Measurements from ENCODE around the gene KCNE5.
"Not testable (repeated sequence)": the region's sequence is repeated elsewhere in the genome, so short reads cannot be mapped to it uniquely, and the experiment has no call there.

The KCNE5 gene

GRCh38 chrX:109601486-109601885 is 23.5 kb downstream of the KCNE5 start:
- DNase-seq (ENCODE audit: low read depth): no peak
- TF ChIP-seq, protein P1, sequence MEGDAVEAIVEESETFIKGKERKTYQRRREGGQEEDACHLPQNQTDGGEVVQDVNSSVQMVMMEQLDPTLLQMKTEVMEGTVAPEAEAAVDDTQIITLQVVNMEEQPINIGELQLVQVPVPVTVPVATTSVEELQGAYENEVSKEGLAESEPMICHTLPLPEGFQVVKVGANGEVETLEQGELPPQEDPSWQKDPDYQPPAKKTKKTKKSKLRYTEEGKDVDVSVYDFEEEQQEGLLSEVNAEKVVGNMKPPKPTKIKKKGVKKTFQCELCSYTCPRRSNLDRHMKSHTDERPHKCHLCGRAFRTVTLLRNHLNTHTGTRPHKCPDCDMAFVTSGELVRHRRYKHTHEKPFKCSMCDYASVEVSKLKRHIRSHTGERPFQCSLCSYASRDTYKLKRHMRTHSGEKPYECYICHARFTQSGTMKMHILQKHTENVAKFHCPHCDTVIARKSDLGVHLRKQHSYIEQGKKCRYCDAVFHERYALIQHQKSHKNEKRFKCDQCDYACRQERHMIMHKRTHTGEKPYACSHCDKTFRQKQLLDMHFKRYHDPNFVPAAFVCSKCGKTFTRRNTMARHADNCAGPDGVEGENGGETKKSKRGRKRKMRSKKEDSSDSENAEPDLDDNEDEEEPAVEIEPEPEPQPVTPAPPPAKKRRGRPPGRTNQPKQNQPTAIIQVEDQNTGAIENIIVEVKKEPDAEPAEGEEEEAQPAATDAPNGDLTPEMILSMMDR (conservative IDR thresholded peaks at IDR 0.05; ENCODE audit: low read depth, low read length): no peak
- H3K4me3 ChIP-seq (ENCODE audit: low read length): no peak overlapping the region

- TF ChIP-seq, protein P1 (conservative IDR thresholded peaks at IDR 0.05; ENCODE audit: low read depth, low read length): no peak
- peak overlapping the region; percentile 10 for H3K4me3 ChIP-seq (ENCODE audit: low read length)
- DNase-seq (ENCODE audit: low read depth): no peak
Observed at GRCh38 chrX:109600237-109600651, 24.7 kb downstream of the KCNE5 start.

DNA sequence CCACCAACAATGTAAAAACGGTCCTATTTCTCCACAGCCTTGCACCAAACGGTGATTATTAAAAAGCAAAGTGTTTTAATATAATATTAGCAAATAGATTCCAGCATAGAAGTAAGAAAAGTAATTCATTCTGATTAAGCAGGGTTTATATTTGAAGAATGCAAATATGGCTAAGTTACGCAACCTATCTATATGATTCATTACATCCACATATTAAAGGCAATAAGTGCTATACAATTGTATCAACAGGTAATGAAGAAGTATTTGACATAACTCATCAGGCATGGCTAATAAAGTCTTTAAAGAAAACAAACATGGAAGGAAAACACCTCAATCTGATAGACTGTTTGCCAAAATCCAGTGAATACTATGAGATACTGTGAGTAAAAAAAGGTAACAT is 29.0 kb downstream of the KCNE5 start:
- TF ChIP-seq, protein P1 (conservative IDR thresholded peaks at IDR 0.05; ENCODE audit: low read depth, low read length): no peak
- H3K4me3 ChIP-seq (ENCODE audit: low read length): no peak overlapping the region
- DNase-seq (ENCODE audit: low read depth): no peak

GRCh38 chrX:109590176-109590575 is 34.8 kb downstream of the KCNE5 start:
- no peak for DNase-seq (ENCODE audit: low read depth)
- no peak overlapping the region for H3K4me3 ChIP-seq (ENCODE audit: low read length)
- TF ChIP-seq, protein P1 (conservative IDR thresholded peaks at IDR 0.05; ENCODE audit: low read depth, low read length): no peak

DNA sequence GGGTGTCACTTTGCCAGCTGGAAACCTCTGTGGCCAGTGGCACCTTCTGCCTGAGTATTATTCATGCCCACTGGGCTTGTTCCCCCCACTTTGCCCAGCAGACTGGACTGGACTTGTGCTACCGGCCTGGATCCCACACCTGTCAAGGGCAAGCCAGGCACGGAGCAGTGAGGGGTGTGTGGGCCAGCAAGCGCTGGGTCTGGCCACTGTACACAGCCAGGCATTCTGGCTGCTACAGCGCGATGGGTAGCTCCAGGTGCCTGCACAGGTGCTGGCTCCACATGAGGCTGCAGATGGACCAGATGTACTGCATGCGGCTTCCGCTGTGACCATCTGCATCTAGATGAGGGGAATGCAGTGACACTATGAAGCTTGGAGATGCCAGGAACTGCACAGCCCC is 39.5 kb downstream of the KCNE5 start:
- DNase-seq (ENCODE audit: low read depth): no peak
- H3K4me3 ChIP-seq (ENCODE audit: low read length): no peak overlapping the region
- TF ChIP-seq, protein P1 (conservative IDR thresholded peaks at IDR 0.05; ENCODE audit: low read depth, low read length): no peak

DNA sequence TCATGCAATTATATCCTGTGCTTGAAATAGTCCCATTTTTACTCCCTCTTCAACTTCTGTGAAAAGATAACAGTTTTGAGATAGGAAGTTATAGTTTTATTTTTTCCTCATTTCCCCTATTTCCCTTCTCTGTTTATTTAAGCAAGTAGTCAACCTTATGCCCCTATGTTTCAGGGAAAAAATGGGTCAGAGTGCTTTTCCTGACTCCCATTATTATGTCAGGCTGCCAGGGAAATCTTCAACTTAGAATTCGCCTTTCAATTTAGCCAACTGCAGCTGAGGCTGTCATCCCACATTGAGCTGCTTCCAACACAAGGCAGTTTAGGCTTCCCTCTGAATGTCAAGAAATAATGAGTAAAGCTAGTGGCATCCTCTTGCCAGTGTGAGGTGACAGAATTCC is 46.1 kb downstream of the KCNE5 start:
- no peak overlapping the region for H3K4me3 ChIP-seq (ENCODE audit: low read length)

GRCh38 chrX:109577055-109577454 is 47.9 kb downstream of the KCNE5 start:
- TF ChIP-seq, protein P1 (conservative IDR thresholded peaks at IDR 0.05; ENCODE audit: low read depth, low read length): no peak
- DNase-seq (ENCODE audit: low read depth): no peak
- H3K4me3 ChIP-seq (ENCODE audit: low read length): no peak overlapping the region

More for the DNA sequence above, 46.1 kb downstream of the KCNE5 start:
- no peak for DNase-seq (ENCODE audit: low read depth)
- TF ChIP-seq, protein P1 (conservative IDR thresholded peaks at IDR 0.05; ENCODE audit: low read depth, low read length): no peak

DNA sequence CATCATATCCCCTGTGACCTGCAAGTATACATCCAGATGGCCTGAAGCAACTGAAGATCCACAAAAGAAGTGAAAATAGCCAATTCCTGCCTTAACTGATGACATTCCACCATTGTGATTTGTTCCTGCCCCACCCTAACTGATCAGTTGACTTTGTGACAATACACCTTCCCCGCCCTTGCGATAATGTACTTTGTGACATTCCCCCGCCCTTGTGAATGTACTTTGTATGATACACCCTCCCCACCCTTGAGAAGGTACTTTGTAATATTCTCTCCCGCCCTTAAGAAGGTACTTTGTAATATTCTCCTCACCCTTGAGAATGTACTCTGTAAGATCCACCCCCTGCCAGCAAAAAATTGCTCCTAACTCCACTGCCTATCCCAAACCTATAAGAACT is 48.9 kb downstream of the KCNE5 start:
- H3K4me3 ChIP-seq (ENCODE audit: low read length): not testable (repeated sequence)

More for the DNA sequence above, 48.9 kb downstream of the KCNE5 start:
- not testable (repeated sequence) for DNase-seq (ENCODE audit: low read depth)

Measured in retinal pigment epithelial cell (primary cell).